ENCODE data around the gene TEFM. TPM values are rescaled to one million over a fixed set of nuclear protein-coding genes. Genes with fewer than 3 reads are reported as not detected.

Gene TEFM
- total and polyA plus RNA-seq, 2 of the 8 experiments (the other 6 are each of a cell fraction or from before 2014, with no cell fraction given): 6.1 to 10.9 TPM

DNA sequence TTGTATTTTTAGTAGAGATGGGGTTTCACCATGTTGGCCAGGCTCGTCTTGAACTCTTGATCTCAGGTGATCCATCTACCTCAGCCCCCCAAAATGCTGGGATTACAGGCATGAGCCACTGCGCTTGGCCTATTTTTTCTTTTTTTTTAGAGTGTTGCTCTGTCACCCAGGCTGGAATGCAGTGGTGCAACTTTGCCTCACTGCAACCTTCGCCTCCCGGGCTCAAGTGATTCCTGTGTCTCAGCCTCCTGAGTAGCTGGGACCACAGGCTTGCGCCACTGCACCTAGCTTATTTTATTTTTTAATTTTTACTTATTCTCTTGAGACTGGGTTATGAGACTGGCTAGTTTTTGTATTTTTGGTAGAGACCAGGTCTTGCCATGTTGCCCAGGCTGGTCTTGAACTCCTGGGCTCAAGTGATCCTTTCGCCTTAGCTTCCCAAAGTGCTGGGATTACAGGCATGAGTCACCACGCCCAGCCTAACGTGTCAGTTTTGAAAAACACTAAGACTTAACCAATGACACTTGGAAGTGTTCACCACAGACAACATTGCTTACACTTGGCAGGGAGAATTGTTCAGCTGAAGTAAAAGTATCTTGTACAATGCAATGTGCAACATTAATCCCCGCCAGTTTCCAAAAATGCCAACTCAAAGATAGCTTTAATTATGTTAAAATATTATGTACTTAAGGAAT is 47.3 kb downstream of the TEFM start:
- Histone ChIP-seq H3K27me3 (replicated peaks in 1 of 4; ENCODE audit: control insufficient read depth in 3 of 4, extremely low read depth in 1 of 4, insufficient read depth in 3 of 4, low read length in 3 of 4) (no peaks in the 10 kb centered on the region), H3K56ac (replicated peaks; ENCODE audit: insufficient read length, low read depth, low read length) (no peak overlapping the region), H2AFZ (ENCODE audit: low read length) (no peak overlapping the region), H2AK5ac (ENCODE audit: low read depth, low read length) (no peak overlapping the region), H3K14ac (ENCODE audit: insufficient read length) (no peak overlapping the region), H4K91ac (replicated peaks; ENCODE audit: insufficient read length, low read length) (no peak overlapping the region), H3K79me1 (ENCODE audit: low read depth, low read length) (no peaks in the 10 kb centered on the region), H3K4ac (replicated peaks; ENCODE audit: insufficient read length, low read depth, low read length) (no peak overlapping the region), H2BK120ac (replicated peaks; ENCODE audit: low read depth, low read length) (no peak overlapping the region), H3K23ac (ENCODE audit: insufficient read length) (no peak overlapping the region), H2BK15ac (ENCODE audit: low read length) (no peak overlapping the region), H4K8ac (ENCODE audit: extremely low read depth, insufficient read depth, low read length) (no peak overlapping the region), H4K5ac (ENCODE audit: insufficient read length, low read depth, low read length) (no peak overlapping the region), H3K27ac (ENCODE audit: low read depth, low read length) (no peak overlapping the region), H3K4me1 (replicated peaks in 1 of 4; ENCODE audit: control insufficient read depth in 3 of 4, insufficient read depth in 4 of 4, low read length in 3 of 4) (no peaks in the 10 kb centered on the region), H3K79me2 (ENCODE audit: control insufficient read depth in 1 of 2, insufficient read depth in 2 of 2, low read length in 2 of 2) (no peaks in the 10 kb centered on the region), H2BK20ac (ENCODE audit: low read length) (no peak overlapping the region), H2BK5ac (ENCODE audit: low read depth, low read length) (no peak overlapping the region), H3K36me3 (ENCODE audit: control insufficient read depth in 2 of 4, insufficient read depth in 4 of 4, low read length in 3 of 4) (peaks cover 0 to 60% (median 23%) of the 10 kb centered on the region in 4 experiments; a peak in 7 of 8 replicates), H3K9me3 (ENCODE audit: insufficient read depth in 2 of 2, low read depth in 1 of 2, low read length in 1 of 2) (no peaks in the 10 kb centered on the region), H3K9ac (replicated peaks in 1 of 4; ENCODE audit: extremely low read depth in 1 of 4, low read depth in 3 of 4, low read length in 3 of 4) (no peak overlapping the region), H3K4me3 (ENCODE audit: extremely low read depth in 1 of 4, insufficient read depth in 2 of 4, low read depth in 3 of 4, low read length in 4 of 4) (no peak overlapping the region), H3K4me2 (ENCODE audit: insufficient read depth in 1 of 2, low read depth in 2 of 2, low read length in 2 of 2) (no peak overlapping the region), H3K23me2 (ENCODE audit: low read depth, low read length) (no peaks in the 10 kb centered on the region), H3K18ac (ENCODE audit: extremely low read depth, low read length) (no peak overlapping the region), H2BK12ac (ENCODE audit: low read depth, low read length) (no peak overlapping the region), H4K20me1 (replicated peaks in 1 of 2; ENCODE audit: control insufficient read depth in 1 of 2, insufficient read depth in 2 of 2, low read length in 2 of 2) (no peaks in the 10 kb centered on the region)
- ChIA-PET POLR2A (ENCODE audit: partially characterized antibody) (interaction anchor here (0.8 kb wide), 1 partner anchor 8 kb away, joined by 3 read pairs; no protein-coding TSS in a partner anchor), CTCF (ENCODE audit: partially characterized antibody) (no interaction called here)
- no peak for DNase-seq (ENCODE audit: low read depth in 1 of 2, low spot score in 2 of 2)
- TF ChIP-seq POLR2AphosphoS5 (IDR thresholded peaks at IDR 0.05; ENCODE audit: low read depth, low read length) (no peak), SRF (IDR thresholded peaks at IDR 0.05; ENCODE audit: low read depth, low read length) (no peak), BACH1 (IDR thresholded peaks at IDR 0.05; ENCODE audit: low read length) (no peak), TEAD4 (IDR thresholded peaks at IDR 0.05; ENCODE audit: low read depth, low read length) (no peak), KDM5A (IDR thresholded peaks at IDR 0.05; ENCODE audit: low read length) (no peak), CBX8 (IDR thresholded peaks at IDR 0.05; ENCODE audit: borderline replicate concordance, low read depth, low read length) (no peak), TAF7 (optimal IDR thresholded peaks at IDR 0.05; ENCODE audit: borderline replicate concordance, low read depth, low read length) (no peak), NRF1 (IDR thresholded peaks at IDR 0.05; ENCODE audit: low read depth, low read length) (no peak), TAF1 (IDR thresholded peaks at IDR 0.05; ENCODE audit: low read depth, low read length) (no peak), RBBP5 (IDR thresholded peaks at IDR 0.05; ENCODE audit: borderline replicate concordance, low read depth, low read length) (no peak)
- no peak for FAIRE-seq
- WGBS, 2 experiments (ENCODE audit: extremely low coverage in 1 of 2, insufficient coverage in 1 of 2, insufficient read length in 1 of 2, insufficient replicate concordance in 2 of 2, low coverage in 1 of 2, low lambda C conversion rate in 2 of 2, missing lambda C conversion rate in 1 of 2): 94% methylated on average over 9 of the region's 9 CpGs; no CpG with 5 or more reads in 1 of the 2 experiments
